ENCODE measurements around the gene KLHL29. TPM values are rescaled to one million over a fixed set of nuclear protein-coding genes. Genes with fewer than 3 reads are reported as not detected.

KLHL29 gene
- total and polyA plus RNA-seq, 2 of the 13 experiments (the other 11 are each of a cell fraction or from before 2014, with no cell fraction given) = 0.01 TPM; not detected in 1

DNA sequence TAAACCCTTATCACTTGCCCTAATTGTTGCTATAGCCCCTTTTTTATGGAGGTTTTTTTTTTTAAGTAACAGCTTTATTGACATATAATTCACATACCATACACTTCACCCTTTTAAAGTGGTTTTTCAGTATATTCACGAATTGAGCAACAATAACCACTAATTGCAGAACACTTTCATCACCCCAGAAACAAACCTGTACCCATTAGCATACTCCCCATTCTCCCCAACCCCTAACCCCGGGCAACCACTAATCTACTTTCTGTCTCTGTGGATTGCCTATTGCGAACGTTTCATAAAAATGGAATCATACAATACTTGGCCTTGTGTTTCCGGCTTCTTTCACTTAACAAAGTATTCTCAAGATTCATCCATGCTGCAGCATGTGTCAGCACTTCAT lies 328.4 kb downstream of the KLHL29 start:
- H3K9me3 ChIP-seq (ENCODE audit: low read length) = no peaks in the 10 kb centered on the region
- no peak overlapping the region for H2AFZ ChIP-seq (ENCODE audit: low read length)
- intact Hi-C loops (cut with micrococcal nuclease; ENCODE audit: unreplicated experiment) = no loop called here
- DNase-seq (ENCODE audit: low spot score) (no peak), ATAC-seq (no peak), FAIRE-seq (no peak)
- no peak overlapping the region for H3K4me2 ChIP-seq (ENCODE audit: low read depth, low read length)
- no peak overlapping the region for H3K4me3 ChIP-seq (replicated peaks in 1 of 3; ENCODE audit: insufficient read depth in 1 of 3, low read depth in 2 of 3, low read length in 3 of 3)
- 92% methylated on average over 5 of the region's 5 CpGs for WGBS (ENCODE audit: low lambda C conversion rate)
- H3K36me3 ChIP-seq (replicated peaks in 1 of 2; ENCODE audit: control insufficient read depth in 1 of 2, insufficient read depth in 2 of 2, low read length in 2 of 2) = no peaks in the 10 kb centered on the region
- ChIA-PET POLR2A (no interaction called here), CTCF (ENCODE audit: low intra/inter-chr PET ratio, low total read pairs) (no interaction called here)
- no peaks in the 10 kb centered on the region for H3K79me2 ChIP-seq (ENCODE audit: insufficient read depth, low read length)
- TF ChIP-seq GFI1 (CRISPR knock-in tag; IDR thresholded peaks at IDR 0.05; ENCODE audit: borderline replicate concordance) (no peak), CEBPB (IDR thresholded peaks at IDR 0.05; ENCODE audit: borderline replicate concordance, low read depth, low read length) (0 out of 2 replicates have a peak, but pooled peaks have one; percentile 10), GLI4 (CRISPR knock-in tag; IDR thresholded peaks at IDR 0.05; ENCODE audit: borderline replicate concordance) (no peak), IRX3 (CRISPR knock-in tag; IDR thresholded peaks at IDR 0.05; ENCODE audit: borderline replicate concordance, low read depth) (no peak), DMTF1 (CRISPR knock-in tag; IDR thresholded peaks at IDR 0.05) (no peak)
- no peak overlapping the region for H3K27ac ChIP-seq (ENCODE audit: extremely low read length, insufficient read depth, low read length)
- no peaks in the 10 kb centered on the region for H4K20me1 ChIP-seq (ENCODE audit: insufficient read depth, low read length)
- no peaks in the 10 kb centered on the region for H3K27me3 ChIP-seq (ENCODE audit: control insufficient read depth in 1 of 2, insufficient read depth in 2 of 2, low read length in 2 of 2)
- BruUV-seq (replicated peaks) = no TSS peak
- H3K9ac ChIP-seq (ENCODE audit: insufficient read depth, low read depth, low read length) = no peak overlapping the region
- H3K4me1 ChIP-seq (ENCODE audit: insufficient read depth, low read length) = no peaks in the 10 kb centered on the region
- in situ Hi-C loops (cut with HindIII; ENCODE audit: extremely low pct_ligation_motif_present, low pct_unique_long_range_greater_than_20kb) = no loop called here

Measured in HepG2 (cell line).